NCI-H524 treated with DMSO at 0.1 percent for 48 hours (cell line): ENCODE results near the gene MTMR1.

Experiments
- DNase-seq: peaks from one replicate; lab custom pipeline; 2025; lab: John Stamatoyannopoulos, UW

Gene MTMR1

DNA sequence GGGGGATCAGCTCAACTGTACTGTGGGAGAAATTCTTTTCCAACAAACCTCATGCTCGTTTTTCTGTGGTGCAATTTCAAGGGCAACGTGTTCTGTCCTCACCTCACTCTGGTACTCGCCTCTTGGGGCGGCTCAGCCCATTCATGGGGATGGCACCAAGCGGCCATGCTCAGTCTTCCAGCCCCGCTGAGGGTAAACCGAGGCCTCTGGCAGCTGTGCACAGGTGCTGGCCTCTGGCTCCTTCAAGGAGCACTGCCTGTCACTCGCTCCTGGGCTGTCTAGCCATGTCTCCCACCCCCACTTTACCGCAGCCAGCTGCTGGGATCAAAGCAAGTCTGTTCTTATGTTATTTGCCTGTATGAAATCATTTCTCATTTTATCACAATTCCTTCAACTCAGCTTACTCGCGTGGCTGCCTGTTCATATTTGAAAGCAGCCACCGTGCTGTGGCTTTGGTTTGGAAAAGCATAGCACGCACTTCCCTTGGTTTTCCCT lies 70.2 kb downstream of the MTMR1 start:
- no peak for DNase-seq

DNA sequence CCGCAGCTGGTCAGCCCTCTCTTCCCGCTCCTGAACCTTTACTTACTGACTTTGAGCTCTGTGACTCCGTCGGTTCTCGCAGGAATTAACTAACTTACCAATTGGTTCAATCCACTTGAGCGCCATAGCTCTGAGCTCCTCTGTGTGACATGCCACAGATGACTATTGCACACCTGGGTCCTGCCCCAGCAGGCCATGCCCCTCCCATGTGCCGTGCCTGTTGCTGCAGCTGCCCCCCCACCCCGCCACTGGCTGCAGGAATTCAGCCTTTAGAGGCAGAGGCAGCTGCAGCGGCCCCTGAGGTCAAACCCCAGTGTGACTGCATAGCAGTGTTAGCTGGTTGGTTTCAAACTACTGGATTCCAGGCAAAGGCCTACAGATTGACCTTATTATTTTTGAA lies 70.6 kb downstream of the MTMR1 start:
- DNase-seq = no peak

DNA sequence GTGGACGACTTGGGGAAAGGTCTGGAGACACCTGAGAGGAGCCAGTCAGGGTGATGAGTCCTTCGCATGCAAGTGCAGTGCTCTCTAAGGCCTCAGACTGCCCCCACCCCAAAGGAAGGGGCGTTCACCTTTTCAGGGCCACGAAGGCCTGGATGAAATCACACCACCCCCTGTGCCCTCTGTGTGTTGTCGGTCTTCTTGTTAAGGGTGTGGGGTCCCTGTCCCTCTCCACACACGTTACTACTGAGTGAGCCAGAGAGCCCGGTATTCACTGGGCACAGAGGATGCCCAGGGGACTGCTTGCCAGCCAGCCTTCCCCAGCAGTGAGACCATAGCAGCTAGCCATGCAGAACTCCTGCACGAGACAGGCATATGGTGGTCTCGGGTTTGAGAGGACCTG lies 72.0 kb downstream of the MTMR1 start:
- no peak for DNase-seq

DNA sequence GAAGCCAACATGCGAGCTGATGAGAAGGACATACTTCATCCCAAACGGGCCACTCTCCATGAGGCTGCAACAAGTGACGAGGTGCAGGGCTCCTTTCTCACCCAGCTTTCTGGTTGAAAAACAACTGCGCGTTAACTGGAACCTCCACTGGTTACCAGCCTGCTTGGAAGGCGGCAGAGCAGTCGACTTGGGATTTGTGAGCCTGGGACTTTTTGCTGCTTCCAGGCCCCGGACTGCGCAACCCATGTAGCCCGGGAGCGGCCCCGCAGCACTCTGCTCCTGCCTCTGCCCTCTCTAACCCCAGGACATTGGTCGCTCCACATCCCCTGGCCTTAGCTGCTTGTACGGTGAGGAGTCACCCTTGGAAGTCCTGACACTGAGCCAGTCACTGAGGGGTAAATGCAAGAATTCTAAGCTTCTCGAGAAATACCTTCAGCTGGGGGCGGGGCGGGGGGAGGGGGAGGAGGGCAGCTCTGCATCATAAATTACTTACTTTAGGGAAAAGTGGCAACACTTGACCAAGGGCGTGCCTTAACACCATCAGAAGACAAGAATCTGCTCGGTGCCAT lies 72.7 kb downstream of the MTMR1 start:
- no peak for DNase-seq

DNA sequence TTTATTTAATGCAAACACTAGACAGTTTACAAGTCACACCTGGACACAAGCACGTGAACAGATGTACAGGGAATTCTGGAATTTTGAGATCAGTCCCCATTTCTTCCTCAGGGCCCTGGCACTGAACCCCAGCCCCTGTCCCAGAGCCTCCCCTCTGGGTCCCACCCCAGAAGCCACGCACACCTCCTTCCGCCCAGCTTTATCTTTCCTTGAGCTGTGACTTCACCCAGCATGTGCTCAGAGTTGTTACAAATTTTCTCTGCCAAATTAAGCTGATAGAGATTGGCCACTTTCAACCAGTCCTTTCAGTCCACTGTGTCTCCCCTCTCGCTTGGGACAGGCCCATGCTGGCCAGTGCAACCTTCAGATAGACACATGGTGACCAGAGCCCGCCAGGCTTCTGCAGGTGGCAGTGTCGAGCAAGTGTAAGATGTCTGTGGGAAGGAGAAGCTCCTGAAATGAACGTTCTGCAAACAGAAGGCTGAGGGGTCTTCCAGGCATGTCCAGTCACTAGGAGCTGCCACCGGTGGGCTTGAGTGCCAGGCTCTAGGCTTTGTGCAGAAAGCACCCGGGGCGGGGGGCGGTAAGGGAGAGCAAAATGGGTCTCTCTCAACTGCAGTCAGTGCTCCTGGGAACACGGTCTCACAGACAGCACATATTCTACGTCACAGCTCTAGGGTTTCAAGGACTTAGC lies 73.3 kb downstream of the MTMR1 start:
- no peak for DNase-seq

DNA sequence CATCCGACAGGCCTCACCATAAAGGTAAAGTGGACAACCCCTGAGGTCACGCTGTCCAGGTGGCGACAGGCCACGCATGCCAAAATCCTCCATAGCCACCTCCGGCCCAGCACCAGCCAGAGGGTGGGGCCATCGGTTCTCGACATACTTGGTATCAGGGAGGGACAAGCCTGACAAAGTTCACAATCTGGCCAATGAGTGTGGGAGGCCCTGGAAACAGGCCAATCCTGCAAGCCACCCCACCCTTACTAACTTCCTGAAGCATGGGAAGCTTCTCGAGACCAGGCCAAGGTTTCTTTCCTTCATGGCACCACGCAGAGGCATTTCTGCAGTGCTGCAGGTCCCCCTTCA lies 73.8 kb downstream of the MTMR1 start:
- no peak for DNase-seq

DNA sequence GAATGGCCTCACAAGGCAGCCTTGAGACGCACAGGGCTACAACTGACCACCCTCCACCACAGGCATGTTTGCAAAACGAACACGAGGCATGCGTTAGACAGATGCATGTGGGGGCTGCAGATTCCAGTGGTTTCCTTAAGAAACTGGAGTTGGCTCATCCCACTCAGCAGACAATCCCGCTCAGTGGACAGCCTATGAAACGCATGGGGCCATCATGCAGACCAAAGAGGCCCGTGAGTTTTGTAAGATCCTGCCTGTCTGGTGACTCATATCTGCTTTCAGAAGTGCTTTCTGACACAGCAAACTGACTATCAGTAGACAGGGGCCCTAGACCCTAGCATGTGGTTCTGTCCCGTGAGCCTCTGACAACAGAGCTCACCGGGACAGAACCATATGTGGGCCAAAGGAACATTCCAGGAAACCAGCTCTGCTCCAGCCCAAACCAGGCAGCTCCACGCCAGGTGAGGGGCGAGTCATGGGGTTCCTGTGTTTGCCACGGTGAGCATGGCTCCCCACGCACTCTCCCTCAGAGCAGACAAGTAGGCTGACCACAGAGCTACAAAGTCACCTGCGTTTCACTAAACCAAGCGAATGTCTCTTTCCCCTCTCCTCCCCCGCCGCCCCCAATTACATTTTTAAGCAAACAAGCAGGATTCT lies 74.4 kb downstream of the MTMR1 start:
- DNase-seq = no peak

DNA sequence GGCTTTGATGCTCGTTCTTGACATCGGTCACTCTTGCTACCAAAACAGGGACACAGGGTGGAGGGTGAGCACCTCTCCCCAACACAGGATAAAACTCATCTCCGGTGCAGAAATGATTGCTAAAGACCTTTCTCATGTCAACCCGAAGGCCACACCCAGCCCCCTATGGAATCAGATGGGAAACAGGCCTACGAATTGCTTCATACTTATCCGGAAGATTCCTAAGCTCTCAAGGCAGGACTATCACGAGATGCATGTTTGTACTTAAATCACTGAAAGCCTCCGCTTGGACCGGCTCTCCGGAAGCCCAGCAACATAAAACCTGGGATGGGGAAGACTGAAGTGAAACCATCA lies 74.9 kb downstream of the MTMR1 start:
- no peak for DNase-seq

DNA sequence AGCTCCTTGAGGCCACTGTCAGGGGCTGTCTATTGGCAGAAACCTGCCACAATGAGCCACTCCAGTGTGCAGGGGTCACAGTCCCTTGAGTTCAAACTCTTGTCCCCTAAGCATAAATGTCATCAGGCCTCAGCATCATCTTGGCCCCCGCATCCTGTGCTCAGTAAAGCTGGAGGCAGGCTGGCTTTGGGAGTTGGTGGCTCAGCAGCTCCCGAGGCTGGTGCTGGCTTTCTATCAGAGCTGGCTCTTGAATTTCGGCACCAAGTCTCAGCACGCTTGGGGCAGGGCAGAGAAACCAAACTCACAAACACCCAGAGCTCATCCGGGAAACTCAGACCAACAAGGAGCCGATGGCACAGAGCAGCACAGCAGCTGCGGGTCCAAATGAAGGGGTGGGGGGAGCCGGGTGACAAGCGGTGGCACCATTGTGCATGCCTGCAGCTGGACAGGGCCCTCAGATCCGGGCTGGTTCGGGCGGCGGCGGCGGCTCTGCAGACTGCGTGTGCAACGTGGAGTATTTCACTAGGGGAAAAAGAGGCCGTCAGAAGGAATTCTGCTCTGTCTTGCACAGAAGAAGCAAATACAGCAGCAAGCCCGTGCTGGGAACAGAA lies 75.5 kb downstream of the MTMR1 start:
- DNase-seq = no peak

DNA sequence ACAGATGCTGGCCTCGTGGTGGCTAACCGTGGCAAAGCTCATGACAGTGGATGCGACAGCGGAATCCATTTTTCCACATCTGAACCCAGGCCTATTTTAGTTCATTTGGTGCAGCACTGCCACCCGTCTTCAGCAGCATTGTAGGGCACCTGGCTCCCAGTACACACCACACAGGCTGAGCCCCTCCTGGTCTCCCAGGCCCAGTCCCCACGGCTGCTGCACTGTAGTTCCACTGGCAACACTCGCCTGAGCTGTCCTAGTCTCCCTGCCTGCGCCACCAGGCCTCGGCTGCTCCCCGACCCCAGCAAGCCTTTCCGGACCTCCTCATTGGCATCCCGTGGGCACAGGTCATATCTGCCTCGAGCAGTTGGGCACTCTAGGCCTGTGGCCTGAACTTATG lies 76.2 kb downstream of the MTMR1 start:
- no peak for DNase-seq

DNA sequence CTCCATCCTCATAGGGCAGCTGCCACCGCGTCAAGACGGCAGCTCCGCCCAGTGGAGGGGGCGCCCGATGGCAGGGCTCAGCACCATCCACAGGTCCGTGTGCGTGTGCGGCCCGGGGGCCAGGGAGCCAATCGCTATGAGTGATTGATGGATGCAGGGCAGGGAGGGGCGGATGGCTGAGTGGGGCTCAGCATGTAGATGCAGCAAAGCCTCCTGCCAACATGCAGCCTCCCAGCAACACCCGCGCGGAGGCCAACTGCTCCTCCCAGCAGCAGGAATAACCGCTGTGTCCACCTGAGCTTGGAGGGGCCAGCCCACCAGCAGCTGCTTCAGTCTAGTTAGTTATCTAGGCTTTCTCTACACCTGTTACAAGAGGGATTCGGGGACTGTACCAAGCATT lies 77.4 kb downstream of the MTMR1 start:
- peak; percentile 9 for DNase-seq

DNA sequence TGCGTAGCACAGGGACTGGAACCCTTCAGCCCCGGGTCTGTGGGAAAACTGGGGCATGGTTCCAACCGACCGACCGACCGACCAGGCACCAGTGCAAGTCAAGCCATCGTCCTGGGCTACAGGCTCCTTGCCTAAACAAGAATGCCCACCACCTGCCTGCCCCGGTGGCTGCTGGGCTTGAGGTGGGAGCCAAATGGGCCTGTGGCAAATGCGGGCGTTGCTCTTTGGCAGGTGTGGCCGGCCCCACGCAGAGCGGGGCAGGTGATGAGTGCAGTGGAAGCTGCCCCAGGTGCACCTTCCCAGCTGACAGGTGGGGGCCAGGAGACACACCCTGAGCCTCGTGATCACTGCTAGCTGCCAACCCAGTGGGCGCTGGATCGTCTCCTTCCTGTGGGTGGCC lies 77.9 kb downstream of the MTMR1 start:
- no peak for DNase-seq

DNA sequence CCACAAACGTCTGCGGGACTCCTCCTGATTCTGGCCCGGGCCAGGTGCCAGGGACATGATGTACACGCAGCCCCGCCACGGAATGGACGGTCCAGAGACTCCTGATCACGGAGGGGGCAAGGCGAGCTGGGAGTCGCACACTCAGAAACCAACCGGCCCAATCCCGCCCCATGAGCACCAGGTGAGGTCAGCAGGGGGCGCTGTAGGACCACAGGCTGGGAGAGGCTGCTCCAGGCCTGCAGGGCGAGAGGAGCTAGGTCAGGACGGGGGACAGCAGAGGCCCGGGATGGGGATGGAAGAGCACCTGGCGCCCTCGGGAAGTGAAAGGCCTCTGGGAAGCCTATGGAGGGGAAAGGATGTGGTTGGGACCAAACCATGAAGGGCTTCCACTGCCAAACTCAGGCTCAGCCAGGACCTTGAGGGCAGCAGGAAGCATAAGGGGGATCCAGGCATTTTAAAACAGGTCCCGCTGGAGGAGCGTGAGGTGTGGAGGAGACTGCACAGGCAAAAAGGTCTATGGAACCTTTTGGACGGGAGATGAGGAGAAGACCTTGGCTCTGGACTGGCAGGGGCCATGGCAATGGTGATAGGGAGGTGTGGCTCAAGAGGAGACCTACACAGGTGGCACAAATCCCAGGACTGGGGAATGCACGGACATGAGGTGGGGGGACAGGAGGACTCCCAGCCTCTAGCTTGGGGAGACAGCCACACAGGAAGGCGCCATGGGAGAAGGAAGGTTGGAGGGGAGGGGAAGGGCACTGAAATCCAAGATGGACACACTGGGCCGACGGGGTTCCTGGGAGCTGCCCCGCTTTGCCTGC lies 79.2 kb downstream of the MTMR1 start:
- peak; percentile 19 for DNase-seq

DNA sequence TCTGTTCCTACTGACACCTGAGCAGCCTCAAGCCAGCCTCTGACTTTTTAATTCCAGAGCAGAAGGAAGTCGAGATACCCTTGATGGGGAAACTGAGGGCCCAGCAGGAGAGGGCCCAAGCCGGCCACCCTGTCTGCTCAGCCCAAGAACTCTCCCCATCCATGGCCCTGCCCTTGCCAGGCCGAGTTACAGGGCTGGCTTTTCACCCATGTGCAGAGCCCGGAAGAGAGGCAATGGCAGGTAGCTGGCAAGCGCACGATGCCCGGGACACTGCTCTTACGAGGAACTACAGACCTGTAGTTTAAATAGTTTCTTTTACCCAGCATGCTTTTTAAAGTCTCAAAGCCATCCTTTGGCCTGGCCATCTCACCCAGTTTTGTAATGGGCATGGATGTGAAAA lies 79.9 kb downstream of the MTMR1 start:
- no peak for DNase-seq

DNA sequence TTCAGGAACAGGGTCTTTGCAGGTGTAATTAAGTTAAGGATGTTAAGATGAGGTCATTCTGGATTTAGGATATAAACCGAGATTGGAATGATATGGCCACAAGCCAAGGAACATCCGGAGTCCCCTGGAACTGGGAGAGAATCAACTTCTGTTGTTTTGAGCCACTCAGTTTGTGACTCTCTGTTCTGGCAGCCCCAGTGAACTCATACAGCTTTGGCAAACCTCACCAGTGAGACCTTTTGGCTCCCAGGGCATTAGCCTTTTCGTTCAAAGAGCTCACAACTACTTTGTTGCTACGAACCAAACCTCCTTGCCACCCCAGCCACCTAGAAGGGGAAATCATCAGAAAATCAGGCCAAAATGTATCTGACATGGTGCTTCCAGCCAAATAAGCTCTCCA lies 80.4 kb downstream of the MTMR1 start:
- DNase-seq = no peak

DNA sequence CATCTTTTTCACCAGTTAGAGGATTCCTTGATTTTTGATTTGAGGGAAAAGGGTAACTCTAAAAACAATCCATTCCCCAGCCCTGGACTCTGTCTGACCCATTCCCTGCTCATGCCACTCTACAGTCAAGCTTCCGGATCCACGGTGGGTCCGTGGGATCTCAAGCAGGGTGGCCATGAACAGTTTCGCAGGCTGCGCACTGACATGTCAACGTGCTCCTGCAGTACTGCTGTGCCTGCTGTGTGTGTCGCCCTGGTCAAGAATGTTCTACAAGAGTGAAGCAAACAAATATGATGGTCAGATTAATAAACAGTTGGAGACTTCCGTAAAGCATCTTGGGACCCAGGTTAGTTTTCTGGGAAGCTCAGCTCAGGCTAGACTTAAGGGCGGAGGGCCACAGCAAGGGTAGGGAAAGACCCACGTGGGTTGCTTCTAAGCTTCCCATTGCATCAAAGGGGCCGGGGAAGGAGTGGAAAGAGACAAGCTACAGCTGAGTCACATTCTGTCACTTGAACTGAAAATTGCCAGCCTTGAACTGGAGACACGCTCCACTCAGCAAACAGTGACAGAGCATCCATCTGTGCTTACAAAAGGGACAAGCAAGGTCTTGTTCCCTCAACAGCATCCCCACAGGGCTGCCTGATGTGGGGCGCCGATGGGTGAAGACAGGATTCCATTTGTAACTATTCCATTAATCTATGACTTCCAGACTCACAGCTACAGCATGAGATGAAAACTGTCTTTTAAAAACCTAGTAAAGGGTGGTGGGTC lies 81.8 kb downstream of the MTMR1 start:
- DNase-seq = no peak

DNA sequence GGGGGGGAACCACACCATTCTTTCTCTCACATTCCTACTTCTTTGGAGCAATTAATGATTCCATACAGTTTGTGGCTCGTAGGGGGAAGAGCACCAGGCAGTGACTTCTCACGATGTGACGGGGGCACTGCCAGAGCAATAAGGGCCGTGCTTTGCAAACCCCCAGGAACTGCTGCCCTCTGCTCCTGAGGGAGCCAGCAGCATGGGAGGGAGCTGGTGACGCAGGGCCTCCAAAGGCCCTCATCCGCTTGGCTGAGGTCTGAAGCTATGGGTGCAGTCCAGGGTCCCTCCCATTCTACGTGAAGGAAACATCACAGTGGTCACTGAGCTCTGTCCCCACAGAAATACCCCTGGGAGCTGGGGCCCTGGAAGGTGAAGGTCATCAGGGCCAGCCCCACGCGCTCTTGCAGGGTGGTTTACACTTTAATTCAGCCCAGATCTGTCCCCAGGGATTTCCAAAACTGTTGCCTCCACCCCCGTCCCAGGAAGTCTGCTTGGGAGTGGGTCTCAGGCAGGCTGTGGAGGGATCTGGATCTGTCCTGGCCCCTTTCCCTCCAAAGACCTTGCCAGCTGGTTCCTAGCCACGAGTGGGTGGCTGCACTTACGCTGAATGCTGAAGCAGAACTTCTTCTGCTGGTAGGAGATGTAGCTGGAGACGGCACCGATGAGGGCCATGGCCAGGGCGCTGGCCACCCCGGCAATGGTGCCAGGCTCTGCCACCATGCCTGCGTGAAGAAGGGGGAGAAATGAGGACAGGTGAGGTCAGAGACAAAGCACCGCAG lies 82.6 kb downstream of the MTMR1 start:
- no peak for DNase-seq

DNA sequence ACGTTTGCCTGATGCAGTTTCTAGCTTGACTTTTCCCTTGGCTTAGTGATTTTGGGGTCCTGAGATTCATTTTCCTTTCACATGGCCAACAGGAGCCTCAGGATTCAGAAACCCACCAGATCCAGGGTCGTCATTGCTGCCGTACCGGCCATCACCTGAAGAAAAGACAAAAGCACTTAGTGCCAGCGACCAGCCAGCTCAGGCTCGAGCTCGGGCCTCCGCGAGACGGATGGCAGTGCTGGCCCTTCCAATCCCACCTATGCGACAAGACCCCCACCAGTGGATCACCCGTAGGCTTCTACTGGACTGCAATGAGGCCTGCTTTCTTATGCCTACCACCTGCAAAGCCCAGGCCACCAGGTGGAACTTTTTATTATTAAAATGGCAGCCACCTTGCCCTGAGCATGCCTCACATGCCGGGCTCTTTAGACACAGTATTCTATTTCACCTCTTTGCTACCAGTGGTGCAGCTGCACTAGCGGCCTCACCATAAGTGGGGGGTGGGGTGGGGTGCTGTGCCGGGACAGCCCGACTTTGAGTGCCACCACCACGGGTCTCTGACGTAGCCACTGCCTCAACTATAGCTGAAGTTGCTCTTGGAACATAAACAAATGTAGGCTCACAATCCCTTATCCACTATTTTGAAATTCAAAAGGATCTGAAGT lies 84.3 kb downstream of the MTMR1 start:
- no peak for DNase-seq

DNA sequence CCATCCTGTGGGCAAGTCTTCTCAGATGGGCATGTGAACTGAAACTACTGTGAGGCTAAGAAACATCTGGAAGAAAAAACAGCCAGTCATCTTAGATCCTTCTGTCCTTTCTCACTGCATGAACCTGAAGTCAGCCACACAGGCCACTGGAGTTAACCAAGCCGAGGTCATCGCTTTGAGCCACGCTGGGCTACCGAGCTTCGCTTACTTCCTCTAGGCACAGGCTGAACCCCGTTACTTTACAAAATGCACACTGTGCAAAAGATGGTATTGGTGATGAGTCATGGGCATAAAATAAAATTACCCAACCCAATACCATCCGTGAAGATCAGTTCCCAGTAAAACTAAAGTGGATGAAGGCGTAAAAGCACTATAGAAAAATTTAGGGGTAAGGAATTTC lies 86.2 kb downstream of the MTMR1 start:
- DNase-seq = no peak

DNA sequence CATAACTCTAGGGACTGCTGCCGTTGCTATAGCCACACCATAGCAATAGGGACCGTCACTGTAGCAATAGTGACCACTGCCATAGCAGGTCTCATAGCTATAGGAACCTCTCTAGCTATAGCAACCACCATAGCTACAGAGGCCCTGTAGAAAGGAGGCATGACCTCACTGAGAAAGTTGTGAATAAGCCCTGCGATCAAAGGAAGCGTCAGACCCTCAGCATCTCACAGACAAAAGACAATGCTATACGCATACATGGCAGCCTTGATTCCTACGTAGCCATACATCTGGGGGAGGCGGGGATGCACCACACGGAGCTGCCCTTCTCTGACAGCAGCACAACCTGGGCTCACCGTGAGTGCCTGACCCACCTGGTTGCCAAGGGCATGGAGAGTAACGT lies 88.5 kb downstream of the MTMR1 start:
- DNase-seq = no peak
